ENCODE data around the gene AMBN.

AMBN gene, protein sequence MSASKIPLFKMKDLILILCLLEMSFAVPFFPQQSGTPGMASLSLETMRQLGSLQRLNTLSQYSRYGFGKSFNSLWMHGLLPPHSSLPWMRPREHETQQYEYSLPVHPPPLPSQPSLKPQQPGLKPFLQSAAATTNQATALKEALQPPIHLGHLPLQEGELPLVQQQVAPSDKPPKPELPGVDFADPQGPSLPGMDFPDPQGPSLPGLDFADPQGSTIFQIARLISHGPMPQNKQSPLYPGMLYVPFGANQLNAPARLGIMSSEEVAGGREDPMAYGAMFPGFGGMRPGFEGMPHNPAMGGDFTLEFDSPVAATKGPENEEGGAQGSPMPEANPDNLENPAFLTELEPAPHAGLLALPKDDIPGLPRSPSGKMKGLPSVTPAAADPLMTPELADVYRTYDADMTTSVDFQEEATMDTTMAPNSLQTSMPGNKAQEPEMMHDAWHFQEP

GRCh38 chr4:70591955-70592582 is at the start of gene AMBN:
TSS of gene AMBN (plus strand) at chr4:70592256. CDS start at chr4:70592359, 103 bp downstream.
- DNase-seq, result no peak

- no peak for DNase-seq
Observed at GRCh38 chr4:70544279-70544868, 47.7 kb upstream of the AMBN start.

GRCh38 chr4:70556856-70557255 is 35.2 kb upstream of the AMBN start:
- DNase-seq, result no peak

- no peak for DNase-seq
Observed at GRCh38 chr4:70559211-70559830, 32.7 kb upstream of the AMBN start.

GRCh38 chr4:70559924-70560323 is 32.1 kb upstream of the AMBN start:
- DNase-seq, result no peak

DNA sequence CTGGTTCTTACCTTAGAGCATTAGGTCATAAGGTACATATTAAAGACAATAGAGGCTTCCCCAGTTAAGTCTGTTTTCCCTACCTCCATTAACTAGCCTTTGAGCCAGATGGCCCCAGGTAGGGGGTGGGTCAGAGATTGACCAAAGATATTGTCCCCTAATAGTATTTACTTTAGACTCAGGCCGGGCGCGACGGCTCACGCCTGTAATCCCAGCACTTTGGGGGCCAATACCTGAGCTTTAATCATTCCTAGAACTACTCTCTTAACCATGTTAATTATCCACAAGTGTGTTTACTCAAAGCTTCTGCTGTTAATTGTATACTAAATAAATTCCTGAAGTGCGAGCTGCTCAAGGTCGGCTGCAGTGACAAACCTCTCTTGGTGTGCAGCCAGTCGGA is 28.0 kb upstream of the AMBN start:
- DNase-seq, result peak; percentile 42

GRCh38 chr4:70570796-70571195 is 21.3 kb upstream of the AMBN start:
- no peak for DNase-seq

DNA sequence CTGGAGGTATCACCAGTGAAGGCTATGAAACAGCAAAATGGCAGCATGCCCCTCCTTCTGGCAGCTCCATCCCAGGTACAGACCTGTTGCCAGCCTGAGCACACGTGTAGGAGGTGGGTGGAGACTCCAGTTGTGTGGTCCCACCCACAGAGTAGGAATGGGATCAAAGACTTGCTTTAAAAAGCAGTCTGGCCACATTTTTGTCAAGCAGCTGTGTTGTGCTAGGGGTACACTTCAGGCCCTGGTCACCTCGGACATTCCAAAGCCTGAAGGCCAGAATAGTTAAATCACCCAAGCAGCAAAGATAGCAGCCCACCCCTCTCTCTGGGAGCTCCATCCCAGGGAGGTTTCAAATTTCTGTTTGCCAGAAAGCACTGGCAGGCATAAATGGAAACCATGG is 20.3 kb upstream of the AMBN start:
- DNase-seq, result no peak

- DNase-seq, result no peak
Observed at GRCh38 chr4:70575964-70576363, 16.1 kb upstream of the AMBN start.

GRCh38 chr4:70577220-70577927 is 14.7 kb upstream of the AMBN start:
- DNase-seq, result no peak

DNA sequence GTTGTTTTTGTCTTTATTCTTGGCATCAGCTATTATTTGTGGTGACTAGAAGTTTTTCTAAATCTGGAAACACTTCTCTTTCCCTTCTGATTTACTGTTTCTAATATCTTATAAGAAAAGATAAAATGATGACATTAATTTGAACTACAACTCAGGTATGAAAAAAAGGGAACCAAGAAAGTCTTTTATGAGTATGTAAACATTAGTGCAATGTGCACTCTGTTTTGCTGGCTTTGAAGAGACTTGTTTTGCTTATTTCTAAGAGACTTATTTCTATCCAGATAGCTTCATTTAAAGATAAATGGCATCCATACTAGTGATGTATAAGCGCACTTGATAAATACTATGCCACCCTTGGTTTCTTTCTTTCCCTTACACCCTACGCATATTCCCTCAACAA is 10.1 kb upstream of the AMBN start:
- no peak for DNase-seq

- DNase-seq, result peak; percentile 95
Observed at GRCh38 chr4:70583952-70584834, 7.9 kb upstream of the AMBN start.

- DNase-seq, result no peak
Observed at GRCh38 chr4:70586841-70587240, 5.2 kb upstream of the AMBN start.

GRCh38 chr4:70589785-70590184 is 2.3 kb upstream of the AMBN start:
- DNase-seq, result no peak

GRCh38 chr4:70594196-70594595 is 2.1 kb downstream of the AMBN start:
- no peak for DNase-seq

- no peak for DNase-seq
Observed at GRCh38 chr4:70600305-70600704, 8.2 kb downstream of the AMBN start.

DNA sequence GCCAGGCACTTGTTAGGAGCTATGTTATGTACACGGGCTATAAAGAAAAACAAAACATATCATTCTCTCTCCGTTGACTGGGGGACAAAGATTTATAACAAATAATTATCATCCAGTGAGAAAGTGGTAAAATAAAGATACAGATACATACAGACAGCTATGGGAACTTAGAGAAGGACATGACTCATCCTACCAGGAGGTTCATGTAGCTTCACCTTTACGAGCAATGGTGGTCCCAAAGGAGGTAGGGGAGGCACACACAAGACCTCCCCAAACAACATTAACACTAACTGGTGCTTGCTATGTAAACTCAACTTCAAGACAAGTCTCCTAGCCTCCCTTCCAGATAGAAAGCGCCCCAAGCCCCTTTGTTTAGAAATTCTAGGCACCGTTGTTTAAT is 8.9 kb downstream of the AMBN start:
- DNase-seq, result no peak

DNA sequence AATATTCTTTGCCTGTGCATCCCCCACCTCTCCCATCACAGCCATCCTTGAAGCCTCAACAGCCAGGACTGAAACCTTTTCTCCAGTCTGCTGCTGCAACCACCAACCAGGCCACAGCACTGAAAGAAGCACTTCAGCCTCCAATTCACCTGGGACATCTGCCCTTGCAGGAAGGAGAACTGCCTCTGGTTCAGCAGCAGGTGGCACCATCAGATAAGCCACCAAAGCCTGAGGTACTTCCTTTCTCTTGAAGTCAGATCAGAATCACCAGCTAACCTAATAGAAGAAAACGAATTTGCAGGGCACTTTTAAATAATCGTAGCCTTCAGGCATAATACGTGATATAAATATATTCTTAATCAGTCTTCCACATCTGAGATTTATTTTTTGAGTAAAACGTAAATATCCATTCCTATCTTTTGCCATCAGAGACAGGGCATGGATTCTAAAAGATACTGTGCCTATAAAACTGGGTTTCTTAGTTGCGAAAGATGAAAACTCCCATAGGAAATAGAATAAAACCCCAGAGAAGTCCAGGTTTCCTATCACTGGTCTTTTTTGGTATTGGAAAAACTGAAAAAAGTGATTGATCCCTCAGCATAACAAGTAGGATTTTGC is 9.5 kb downstream of the AMBN start:
- peak; percentile 80 for DNase-seq

GRCh38 chr4:70603856-70604255 is 11.8 kb downstream of the AMBN start:
- DNase-seq, result no peak

- DNase-seq, result no peak
Observed at GRCh38 chr4:70606459-70606858, 14.4 kb downstream of the AMBN start.

- DNase-seq, result no peak
Observed at GRCh38 chr4:70607334-70607853, 15.3 kb downstream of the AMBN start.
